Stimulated activated CD8-positive, alpha-beta memory T cell treated with anti-CD3 and anti-CD28 coated beads, Interleukin-15, amount 100 ng/mL, for 48 hours (primary cell): ENCODE measurements around the gene ATF7.
"Not testable (repeated sequence)": the region's sequence is repeated elsewhere in the genome, so short reads cannot be mapped to it uniquely, and the experiment has no call there.

Experiments
- DNase-seq, 2 donors: peaks; one replicate each; pipeline ENCODE4 v3.0.0-alpha.2; 2020; ENCODE audit warnings: low read depth in 2 of 2

The ATF7 gene

GRCh38 chr12:53627919-53628318 lies 1.7 kb upstream of the ATF7 start:
- no peak for DNase-seq

- no peak for DNase-seq
These were observed 554 bp upstream of the ATF7 start for GRCh38 chr12:53626702-53627169.

DNA sequence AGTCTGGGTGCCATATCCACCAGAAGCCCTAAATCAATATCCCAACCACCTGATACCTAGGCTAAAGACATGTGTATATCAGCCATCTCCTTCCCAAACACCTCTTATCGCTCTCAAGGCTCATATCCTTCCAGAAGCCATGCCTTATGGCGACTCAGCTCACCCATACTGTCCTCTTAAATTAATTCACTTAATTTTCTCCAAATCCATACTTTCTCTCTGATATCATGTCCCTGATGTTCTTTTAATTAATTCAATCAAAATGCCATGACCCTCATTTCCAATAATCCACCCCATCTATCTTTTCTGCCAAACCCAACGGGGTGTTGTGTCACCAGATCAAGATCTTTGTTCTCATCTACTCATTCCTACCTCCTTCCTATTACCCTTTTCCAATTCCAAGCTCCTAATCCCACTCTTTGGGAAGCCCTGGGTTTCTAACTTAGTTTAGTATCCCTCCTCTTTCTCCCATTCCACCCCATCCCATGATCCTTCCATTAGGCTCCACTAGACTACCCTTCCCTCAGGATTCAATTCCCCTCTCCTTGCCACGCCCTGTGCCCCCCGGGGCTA lies 723 bp downstream of the ATF7 start:
- DNase-seq, result no peak

- no peak for DNase-seq
These were observed 1.2 kb downstream of the ATF7 start for GRCh38 chr12:53624956-53625355.

DNA sequence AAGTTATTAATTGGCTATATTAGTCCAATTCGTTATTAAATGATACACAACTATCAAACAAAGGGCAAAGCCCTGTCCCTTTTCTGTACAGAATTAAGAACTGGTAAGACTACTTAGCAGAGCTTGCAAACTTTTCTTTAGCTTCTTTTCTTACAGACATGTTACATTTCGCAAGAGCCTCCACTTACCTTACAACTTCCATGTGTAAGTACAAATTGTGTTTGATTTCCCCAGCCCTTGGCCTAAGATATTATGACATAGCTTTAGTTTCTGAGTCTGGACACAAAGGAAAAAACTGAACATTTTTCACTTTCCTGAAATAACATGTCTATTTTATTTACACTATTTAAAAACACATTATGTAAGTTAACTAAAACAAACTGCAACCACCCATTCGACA lies 1.7 kb downstream of the ATF7 start:
- no peak for DNase-seq

DNA sequence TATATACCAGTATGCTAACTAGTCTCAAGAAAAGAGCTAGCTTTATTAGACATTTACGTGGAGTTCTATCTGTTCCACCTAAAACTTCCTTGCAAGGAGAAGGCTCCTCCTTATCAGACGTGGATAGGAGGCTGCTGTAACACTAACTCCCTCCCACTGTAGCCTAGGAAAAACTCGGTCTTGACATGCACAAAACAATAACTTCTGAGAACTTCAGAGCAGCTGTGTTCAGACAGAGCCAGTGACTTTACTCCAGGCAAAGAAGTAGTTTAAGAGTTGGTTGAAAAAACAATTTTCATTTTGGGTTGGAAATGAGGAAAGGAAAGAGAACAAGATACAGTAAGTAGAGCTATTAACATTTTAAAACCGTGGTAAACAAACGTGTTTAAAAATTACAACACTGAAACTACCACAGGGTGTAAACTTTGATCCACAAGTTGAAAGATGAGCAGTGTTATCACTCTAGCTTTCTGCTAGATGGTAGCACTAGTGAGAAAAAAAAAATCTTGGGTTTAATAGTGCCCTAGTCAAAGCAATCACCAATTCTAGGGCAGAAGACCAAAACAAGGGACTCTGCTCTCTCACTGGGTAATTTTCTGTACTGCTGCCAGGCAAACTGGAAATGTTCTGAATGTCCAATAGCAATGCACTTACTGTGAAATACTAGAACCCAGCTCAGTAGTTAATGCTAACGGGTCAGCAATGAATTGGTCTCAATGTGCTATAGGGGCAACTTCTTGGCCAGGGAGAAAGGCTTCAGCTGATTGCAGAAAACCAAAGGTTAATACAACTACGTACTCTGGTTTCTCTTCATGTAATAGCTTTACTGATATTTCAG lies 2.4 kb downstream of the ATF7 start:
- no peak for DNase-seq

DNA sequence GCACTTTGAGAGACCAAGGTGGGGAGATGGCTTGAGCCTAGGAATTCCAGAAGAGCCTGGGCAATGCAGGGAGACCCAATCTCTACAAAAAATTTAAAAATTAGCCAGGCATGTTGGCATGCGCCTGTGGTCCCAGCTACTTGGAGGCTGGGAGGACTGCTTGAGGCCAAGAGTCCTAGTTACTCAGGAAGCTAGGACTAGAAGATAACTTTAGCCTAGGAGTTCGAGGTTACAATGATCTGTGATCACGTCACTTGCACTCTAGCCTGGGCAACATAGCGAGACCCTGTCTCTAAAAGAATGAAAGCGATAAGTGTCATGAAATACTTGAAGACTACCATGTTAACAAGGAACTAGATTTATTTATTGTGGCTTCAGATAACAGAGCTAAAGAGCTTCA lies 3.5 kb downstream of the ATF7 start:
- no peak for DNase-seq

DNA sequence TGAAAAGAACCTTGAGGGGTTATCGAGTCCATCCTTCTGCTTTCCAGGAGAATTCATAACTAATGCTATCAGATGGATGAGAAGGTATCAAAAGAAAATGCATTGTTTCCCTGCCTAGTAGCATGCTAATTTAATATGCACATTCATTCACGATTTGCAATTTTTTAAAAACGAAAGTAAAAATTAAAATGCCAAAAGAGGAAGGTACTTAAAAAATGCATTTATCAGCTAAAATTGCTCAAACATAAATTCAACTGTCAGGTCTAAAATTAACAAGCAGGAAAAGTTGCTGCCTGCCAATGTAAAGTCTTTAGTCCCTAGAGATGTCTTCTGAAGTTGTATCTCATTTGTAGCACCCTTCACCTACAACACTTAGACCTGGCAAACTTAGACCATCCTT lies 7.9 kb downstream of the ATF7 start:
- DNase-seq, result no peak

GRCh38 chr12:53617700-53618099 lies 8.5 kb downstream of the ATF7 start:
- no peak for DNase-seq

DNA sequence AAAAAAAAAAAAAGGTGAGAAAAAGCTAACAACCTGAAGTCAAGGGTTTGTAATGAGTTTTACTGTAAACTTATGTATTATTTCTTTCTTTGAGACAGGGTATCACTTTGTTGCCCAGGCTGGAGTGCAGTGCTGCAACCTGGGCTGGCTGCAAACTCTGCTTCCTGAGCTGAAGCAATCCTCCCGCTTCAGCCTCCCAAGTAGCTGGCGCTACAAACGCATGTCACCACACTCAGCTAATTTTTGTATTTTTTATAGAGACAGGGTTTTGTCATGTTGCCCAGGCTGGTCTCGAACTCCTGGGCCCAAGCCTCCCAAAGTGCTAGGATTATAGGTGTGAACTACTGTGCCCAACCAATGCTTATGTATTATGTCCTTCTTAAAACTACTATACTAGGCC lies 9.2 kb downstream of the ATF7 start:
- DNase-seq, result no peak

DNA sequence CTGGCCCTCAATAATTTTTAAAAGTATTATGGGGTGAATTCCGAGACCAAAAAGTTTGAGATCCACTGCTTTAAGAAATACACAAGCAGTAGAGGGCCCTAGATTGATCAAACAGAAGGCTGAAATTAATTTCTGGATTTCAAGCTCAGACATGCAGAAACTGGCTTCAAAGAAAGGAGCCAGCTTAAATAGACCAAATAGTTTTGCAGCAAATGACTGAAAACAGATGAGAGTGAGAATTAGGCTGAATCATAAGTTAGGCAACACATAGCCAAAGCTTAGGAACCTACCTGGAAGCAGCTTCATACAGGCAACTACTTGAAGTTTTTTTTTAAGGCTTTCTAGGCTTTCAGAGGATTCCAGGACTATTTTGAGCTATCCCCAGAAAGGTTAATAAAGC lies 12.4 kb downstream of the ATF7 start:
- DNase-seq, result no peak

- no peak for DNase-seq
These were observed 13.2 kb downstream of the ATF7 start for GRCh38 chr12:53612978-53613377.

DNA sequence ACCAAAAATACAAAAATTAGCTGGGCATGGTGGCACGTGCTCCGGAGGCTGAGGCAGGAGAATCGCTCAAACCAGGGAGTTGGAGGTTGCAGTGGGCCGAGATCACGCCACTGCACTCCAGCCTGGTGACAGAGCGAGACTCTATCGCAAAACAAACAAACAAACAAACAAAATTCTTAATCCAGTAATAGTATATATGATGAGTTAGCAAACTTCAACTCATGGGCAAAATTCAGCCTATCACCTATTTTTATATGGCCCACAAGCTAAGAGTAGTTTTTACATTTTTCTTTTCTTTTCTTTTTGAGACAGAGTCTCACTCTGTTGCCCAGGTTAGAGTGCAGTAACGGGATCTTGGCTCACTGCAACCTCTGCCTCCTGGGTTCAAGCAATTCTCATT lies 14.9 kb downstream of the ATF7 start:
- no peak for DNase-seq

DNA sequence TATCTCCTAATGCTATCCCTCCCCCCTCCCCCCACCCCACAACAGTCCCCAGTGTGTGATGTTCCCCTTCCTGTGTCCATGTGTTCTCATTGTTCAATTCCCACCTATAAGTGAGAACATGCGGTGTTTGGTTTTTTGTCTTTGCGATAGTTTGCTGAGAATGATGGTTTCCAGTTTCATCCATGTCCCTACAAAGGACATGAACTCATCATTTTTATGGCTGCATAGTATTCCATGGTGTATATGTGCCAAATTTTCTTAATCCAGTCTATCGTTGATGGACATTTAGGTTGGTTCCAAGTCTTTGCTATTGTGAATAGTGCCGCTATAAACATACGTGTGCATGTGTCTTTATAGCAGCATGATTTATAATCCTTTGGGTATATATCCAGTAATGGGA lies 19.5 kb downstream of the ATF7 start:
- not testable (repeated sequence) for DNase-seq

DNA sequence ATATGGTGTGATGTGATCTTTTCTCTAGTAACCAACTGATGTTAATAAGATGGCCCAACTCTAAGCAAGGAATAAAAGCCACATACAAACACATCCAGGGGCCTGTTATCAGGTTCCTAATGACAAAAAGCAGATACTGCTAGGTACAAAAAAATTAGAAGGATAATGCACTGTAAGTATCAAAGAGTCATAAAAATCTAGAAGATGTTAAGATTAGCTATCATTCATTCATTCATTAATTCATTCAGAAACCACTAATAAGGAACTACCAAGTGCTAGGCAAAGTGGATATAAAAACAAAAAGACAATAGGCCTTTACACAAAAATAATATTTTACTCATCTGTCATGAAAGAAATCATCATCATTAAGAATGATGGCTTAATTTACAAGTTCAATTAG lies 21.6 kb downstream of the ATF7 start:
- no peak for DNase-seq

DNA sequence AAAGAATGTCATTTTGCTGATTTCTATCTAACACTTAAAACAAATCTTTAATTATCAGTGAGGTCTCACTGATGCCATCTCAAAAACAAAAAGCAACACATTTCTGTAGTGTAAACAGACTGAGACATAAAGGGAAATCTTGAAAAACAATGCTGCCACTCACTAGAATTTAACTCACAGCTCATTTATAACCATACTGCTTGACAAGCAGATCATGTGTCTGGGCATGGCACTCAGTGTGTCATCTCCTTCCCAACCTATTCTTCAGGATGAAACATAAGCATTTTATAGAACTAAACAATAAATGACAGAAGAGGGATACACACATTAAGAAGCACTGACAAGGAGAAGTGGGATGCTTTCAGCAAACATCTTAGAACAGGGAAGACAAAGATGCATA lies 22.4 kb downstream of the ATF7 start:
- DNase-seq, result no peak

- DNase-seq, result no peak
These were observed 23.0 kb downstream of the ATF7 start for GRCh38 chr12:53603196-53603595.

GRCh38 chr12:53602176-53602864 lies 23.9 kb downstream of the ATF7 start:
- DNase-seq, result no peak

DNA sequence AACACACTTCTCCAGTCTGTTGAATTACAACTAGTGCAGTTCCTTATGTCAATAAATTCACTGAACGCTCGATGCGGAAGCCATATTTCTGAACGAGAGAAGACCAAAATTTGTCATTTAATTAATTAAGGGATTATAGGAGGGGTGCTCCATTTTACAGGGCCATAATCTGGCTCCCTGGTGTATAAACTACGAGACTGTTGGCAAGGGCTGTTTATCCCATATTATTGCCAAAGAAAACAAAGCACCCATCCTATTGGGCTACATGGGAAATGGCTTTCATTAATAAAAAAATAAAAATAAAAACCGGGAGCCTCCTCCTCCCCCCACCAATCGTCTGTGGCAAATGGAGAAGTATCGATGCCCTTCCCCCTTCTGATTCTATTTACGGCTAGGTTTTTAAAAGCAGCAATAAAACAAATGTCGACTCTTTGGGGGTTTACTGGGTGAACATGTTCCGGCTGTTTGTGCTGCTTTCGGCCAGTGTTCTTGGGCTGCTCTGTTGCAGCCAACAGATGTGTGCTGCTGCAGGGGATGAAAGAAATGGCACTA lies 24.8 kb downstream of the ATF7 start:
- DNase-seq, result no peak

- no peak for DNase-seq
These were observed 25.5 kb downstream of the ATF7 start for GRCh38 chr12:53600490-53601295.

GRCh38 chr12:53599579-53599978 lies 26.6 kb downstream of the ATF7 start:
- no peak for DNase-seq

DNA sequence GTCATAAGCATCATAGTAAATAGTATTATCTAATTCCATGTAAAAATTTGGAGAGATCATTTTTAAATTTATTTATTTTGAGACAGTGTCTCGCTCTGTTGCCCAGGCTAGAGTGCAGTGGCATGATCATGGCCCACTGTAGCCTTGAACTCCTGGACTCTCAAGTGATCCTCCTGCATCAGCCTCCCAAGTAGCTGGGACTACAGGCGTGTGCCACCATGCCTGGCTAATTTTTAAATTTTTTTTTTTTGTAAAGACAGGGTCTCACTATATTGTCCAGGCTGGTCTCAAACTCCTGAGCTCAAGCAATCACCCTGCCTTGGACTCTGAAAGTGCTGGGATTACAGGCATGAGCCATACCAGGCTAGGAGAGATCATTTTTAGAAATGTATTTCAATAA lies 27.2 kb downstream of the ATF7 start:
- not testable (repeated sequence) for DNase-seq
